Muscle layer of colon (tissue), 2 donors: ENCODE data around the gene CSNK2B.

Source experiments
- H3K27ac ChIP-seq: one replicate; pipeline ENCODE4 v1.7.0; 2013; ENCODE audit warnings: low read depth, mild to moderate bottlenecking, low read length, moderate library complexity
- H3K27me3 ChIP-seq, 2 donors: one replicate each; pipeline ENCODE4 v1.7.0; 2013; ENCODE audit warnings: low read length in 2 of 2, mild to moderate bottlenecking in 2 of 2; ENCODE audit not compliant: insufficient read depth in 2 of 2, control insufficient read depth in 1 of 2
- H3K36me3 ChIP-seq: one replicate; pipeline ENCODE4 v1.7.0; 2013; ENCODE audit warnings: mild to moderate bottlenecking, low read length; ENCODE audit not compliant: insufficient read depth
- H3K4me1 ChIP-seq: one replicate; pipeline ENCODE4 v1.7.0; 2013; ENCODE audit warnings: mild to moderate bottlenecking, low read length; ENCODE audit not compliant: insufficient read depth
- H3K4me3 ChIP-seq, 2 donors: one replicate each; pipeline ENCODE4 v1.7.0; 2013; ENCODE audit warnings: low read length in 2 of 2, low read depth in 1 of 2, mild to moderate bottlenecking in 1 of 2, moderate library complexity in 1 of 2
- H3K9ac ChIP-seq: one replicate; pipeline ENCODE4 v1.7.0; 2013; ENCODE audit warnings: low read length
- H3K9me3 ChIP-seq: one replicate; pipeline ENCODE4 v1.7.0; 2013; ENCODE audit warnings: mild to moderate bottlenecking, low read length
- donor health status: abdominal sarcoma.
- donor health status: Adenocarcinoma of cecum.

CSNK2B gene

DNA sequence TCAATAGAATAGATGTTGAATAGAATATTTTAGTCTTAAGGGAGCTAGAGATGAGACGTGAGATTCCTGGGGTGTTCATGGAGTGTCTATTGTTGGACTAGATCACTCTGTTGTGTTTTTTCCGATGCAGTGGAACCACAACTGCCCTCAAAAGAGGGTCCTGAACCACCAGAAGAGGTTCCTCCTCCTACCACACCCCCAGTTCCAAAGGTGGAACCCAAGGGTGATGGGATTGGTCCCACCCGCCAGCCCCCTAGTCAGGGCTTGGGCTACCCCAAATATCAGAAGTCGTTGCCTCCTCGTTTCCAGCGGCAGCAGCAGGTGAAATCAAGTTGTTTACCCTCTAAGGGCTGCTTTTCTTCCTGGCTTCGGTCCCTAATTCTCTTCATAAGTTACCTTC, 36.9 kb upstream of the CSNK2B start:
- Histone ChIP-seq H3K4me1 (no peaks in the 10 kb centered on the region), H3K4me3 (no peak overlapping the region), H3K36me3 (peaks cover 96% of the 10 kb centered on the region), H3K27ac (no peak overlapping the region), H3K9ac (no peak overlapping the region), H3K9me3 (no peaks in the 10 kb centered on the region), H3K27me3 (no peaks in the 10 kb centered on the region)

DNA sequence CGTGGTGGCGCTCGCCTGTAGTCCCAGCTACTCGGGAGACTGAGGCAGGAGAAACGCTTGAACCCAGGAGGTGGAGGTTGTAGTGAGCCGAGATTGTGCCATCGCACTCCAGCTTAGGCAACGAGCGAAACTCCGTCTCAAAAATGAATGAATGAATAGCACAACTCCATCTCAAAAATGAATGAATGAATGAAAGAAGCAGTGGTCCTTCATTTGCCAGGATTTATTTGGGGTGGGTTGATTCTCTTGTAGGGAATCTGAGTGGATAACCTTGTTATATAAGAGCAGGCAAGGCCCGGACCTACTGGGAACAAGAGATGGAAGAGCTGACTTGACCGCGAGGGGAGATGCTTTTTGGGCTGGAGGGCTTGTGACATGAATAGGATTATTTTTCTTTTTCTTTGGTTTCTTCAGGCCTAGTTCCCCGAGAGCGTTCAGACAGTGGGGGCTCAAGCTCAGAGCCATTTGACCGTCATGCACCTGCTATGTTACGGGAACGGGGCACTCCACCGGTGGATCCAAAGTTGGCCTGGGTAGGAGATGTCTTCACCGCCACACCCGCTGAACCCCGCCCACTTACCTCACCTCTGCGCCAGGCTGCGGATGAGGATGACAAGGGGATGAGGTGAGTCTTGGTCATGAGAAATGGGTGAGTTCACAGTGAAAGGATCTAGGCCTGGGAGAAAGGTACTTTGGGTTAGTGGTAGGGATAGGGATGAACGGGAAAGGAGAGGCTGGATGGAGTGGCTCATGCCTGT, 35.5 kb upstream of the CSNK2B start:
- H3K27me3 ChIP-seq, result no peaks in the 10 kb centered on the region
- H3K9ac ChIP-seq, result no peak overlapping the region
- no peak overlapping the region for H3K4me3 ChIP-seq
- no peaks in the 10 kb centered on the region for H3K9me3 ChIP-seq
- no peak overlapping the region for H3K27ac ChIP-seq
- H3K4me1 ChIP-seq, result no peaks in the 10 kb centered on the region
- H3K36me3 ChIP-seq, result peaks cover 96% of the 10 kb centered on the region

GRCh38 chr6:31631209-31631608, 34.7 kb upstream of the CSNK2B start:
- H3K27me3 ChIP-seq, result no peaks in the 10 kb centered on the region
- no peaks in the 10 kb centered on the region for H3K9me3 ChIP-seq
- no peak overlapping the region for H3K27ac ChIP-seq
- H3K4me3 ChIP-seq, result no peak overlapping the region
- no peaks in the 10 kb centered on the region for H3K4me1 ChIP-seq
- no peak overlapping the region for H3K9ac ChIP-seq
- peaks cover 96% of the 10 kb centered on the region for H3K36me3 ChIP-seq

DNA sequence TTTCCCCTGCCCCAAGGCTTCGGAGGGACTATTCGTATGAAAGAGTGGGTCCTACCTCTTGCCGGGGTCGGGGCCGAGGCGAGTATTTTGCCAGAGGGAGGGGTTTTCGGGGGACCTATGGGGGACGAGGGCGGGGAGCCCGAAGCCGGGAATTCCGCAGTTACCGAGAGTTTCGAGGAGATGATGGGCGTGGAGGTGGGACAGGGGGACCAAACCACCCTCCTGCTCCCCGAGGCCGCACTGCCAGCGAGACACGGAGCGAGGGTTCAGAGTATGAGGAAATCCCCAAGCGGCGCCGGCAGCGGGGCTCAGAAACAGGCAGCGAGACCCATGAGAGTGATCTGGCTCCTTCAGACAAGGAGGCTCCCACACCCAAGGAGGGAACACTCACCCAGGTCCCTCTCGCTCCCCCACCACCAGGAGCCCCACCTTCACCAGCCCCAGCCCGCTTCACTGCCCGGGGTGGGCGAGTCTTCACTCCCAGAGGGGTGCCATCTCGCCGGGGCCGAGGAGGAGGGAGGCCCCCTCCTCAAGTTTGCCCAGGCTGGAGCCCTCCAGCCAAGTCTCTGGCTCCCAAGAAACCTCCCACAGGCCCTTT, 34.1 kb upstream of the CSNK2B start:
- Histone ChIP-seq H3K4me1 (no peaks in the 10 kb centered on the region), H3K9ac (no peak overlapping the region), H3K4me3 (no peak overlapping the region), H3K36me3 (peaks cover 96% of the 10 kb centered on the region), H3K27ac (no peak overlapping the region), H3K9me3 (no peaks in the 10 kb centered on the region), H3K27me3 (no peaks in the 10 kb centered on the region)

DNA sequence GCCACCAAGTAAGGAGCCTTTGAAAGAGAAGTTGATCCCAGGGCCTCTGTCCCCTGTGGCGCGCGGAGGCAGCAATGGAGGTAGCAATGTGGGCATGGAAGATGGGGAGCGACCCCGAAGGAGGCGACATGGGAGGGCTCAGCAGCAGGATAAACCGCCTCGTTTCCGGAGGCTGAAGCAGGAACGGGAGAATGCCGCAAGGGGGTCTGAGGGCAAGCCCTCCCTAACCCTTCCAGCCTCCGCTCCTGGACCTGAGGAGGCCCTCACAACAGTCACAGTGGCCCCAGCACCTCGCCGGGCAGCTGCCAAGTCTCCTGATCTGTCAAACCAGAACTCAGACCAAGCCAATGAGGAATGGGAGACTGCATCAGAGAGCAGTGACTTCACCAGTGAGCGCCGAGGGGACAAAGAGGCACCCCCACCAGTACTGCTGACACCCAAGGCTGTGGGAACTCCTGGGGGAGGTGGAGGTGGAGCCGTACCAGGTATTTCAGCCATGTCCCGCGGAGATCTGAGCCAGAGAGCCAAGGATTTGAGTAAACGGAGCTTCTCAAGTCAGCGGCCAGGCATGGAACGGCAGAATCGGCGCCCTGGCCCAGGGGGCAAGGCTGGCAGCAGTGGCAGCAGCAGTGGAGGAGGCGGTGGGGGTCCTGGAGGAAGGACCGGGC, 33.5 kb upstream of the CSNK2B start:
- H3K4me1 ChIP-seq, result no peaks in the 10 kb centered on the region
- no peaks in the 10 kb centered on the region for H3K27me3 ChIP-seq
- peaks cover 96% of the 10 kb centered on the region for H3K36me3 ChIP-seq
- H3K27ac ChIP-seq, result no peak overlapping the region
- H3K9ac ChIP-seq, result no peak overlapping the region
- no peaks in the 10 kb centered on the region for H3K9me3 ChIP-seq
- no peak overlapping the region for H3K4me3 ChIP-seq

GRCh38 chr6:31633447-31633846, 32.4 kb upstream of the CSNK2B start:
- H3K27me3 ChIP-seq, result no peaks in the 10 kb centered on the region
- H3K27ac ChIP-seq, result no peak overlapping the region
- H3K9ac ChIP-seq, result no peak overlapping the region
- H3K36me3 ChIP-seq, result peaks cover 93% of the 10 kb centered on the region
- no peaks in the 10 kb centered on the region for H3K9me3 ChIP-seq
- H3K4me3 ChIP-seq, result no peak overlapping the region
- no peaks in the 10 kb centered on the region for H3K4me1 ChIP-seq

- Histone ChIP-seq H3K36me3 (peaks cover 92% of the 10 kb centered on the region), H3K27me3 (no peaks in the 10 kb centered on the region), H3K4me3 (no peak overlapping the region), H3K9ac (no peak overlapping the region), H3K4me1 (no peaks in the 10 kb centered on the region), H3K27ac (no peak overlapping the region), H3K9me3 (no peaks in the 10 kb centered on the region)
Measured at GRCh38 chr6:31634131-31634530, 31.7 kb upstream of the CSNK2B start.

DNA sequence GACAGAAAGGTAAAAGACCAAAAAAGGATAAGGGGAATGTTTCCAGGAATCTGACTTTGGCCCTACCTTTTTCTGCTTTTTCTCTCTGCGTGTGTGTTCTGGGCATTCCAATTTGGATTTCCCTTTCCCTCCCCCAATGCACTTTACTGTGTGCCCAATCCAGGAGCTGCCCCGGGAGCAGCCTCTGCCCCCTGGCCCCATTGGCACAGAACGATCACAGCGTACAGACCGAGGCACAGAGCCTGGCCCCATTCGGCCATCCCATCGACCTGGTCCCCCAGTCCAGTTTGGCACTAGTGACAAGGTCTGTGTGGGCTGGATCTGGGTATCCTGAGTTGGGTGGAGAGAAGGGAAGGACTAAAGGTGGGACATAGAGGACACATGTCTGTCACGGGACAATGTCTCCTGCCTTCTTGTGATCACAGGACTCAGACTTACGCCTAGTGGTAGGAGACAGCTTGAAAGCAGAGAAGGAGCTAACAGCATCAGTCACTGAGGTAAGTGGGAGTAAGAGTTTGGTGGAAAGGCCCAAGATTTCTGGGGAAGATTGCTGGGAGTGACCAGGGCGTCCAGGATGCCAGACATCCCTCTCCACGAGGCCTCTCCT, 30.8 kb upstream of the CSNK2B start:
- H3K9ac ChIP-seq, result no peak overlapping the region
- H3K36me3 ChIP-seq, result peaks cover 90% of the 10 kb centered on the region
- no peak overlapping the region for H3K4me3 ChIP-seq
- no peaks in the 10 kb centered on the region for H3K27me3 ChIP-seq
- H3K9me3 ChIP-seq, result no peaks in the 10 kb centered on the region
- H3K4me1 ChIP-seq, result no peaks in the 10 kb centered on the region
- H3K27ac ChIP-seq, result no peak overlapping the region

DNA sequence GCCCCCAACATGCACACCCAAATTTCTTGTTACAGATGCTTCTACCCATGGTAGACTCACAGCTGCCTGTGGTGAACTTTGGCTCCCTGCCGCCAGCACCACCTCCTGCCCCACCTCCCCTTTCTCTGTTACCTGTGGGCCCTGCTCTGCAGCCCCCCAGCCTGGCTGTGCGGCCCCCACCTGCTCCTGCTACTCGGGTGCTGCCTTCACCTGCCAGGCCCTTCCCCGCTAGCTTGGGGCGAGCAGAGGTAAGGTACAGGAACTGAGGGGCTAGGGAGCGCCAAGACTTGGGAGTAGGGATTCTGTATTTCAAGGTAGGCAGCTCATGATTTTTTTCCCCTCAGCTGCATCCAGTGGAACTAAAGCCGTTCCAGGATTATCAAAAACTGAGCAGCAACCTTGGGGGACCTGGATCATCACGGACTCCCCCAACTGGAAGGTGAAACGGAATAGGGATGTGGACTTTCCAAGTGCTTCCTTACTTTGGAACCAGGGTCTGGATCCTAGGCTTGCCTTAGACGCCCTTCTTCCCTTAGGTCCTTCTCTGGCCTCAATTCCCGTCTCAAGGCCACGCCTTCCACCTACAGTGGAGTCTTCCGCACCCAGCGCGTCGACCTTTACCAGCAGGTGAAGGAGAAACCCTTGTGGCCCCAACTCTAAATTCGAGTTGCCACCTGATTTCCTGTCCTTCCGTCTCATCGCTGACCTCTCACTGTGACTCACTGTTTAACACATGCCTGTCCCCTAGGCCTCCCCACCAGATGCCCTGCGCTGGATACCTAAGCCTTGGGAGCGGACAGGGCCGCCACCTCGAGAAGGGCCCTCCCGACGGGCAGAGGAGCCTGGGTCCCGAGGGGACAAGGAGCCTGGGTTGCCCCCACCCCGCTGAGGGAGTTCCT, 28.9 kb upstream of the CSNK2B start:
- H3K27ac ChIP-seq, result no peak overlapping the region
- no peak overlapping the region for H3K9ac ChIP-seq
- H3K9me3 ChIP-seq, result no peaks in the 10 kb centered on the region
- no peak overlapping the region for H3K4me3 ChIP-seq
- no peaks in the 10 kb centered on the region for H3K27me3 ChIP-seq
- peaks cover 91% of the 10 kb centered on the region for H3K36me3 ChIP-seq
- H3K4me1 ChIP-seq, result no peaks in the 10 kb centered on the region

DNA sequence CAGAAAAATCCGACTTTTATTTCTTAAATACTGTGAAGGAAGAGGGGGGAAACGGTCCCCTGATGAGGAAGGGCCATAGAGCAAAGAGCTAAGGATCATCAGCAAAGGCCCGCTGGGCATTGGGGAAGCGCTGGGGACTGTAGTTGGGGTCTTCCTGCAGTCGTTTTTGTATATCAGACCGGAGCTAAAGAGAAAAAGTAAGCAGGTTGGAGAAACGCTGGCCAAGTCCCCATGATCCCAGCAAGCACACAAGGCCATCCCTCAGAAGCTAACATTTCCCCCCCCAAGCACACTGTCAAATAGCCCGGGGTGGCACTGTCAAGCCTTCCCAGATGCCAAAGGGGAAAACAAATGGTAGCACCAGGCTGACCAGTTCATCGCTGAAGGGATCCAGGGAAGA, 26.8 kb upstream of the CSNK2B start:
- no peak overlapping the region for H3K27ac ChIP-seq
- H3K9me3 ChIP-seq, result no peaks in the 10 kb centered on the region
- peaks cover 88% of the 10 kb centered on the region for H3K36me3 ChIP-seq
- no peak overlapping the region for H3K4me3 ChIP-seq
- H3K9ac ChIP-seq, result no peak overlapping the region
- H3K27me3 ChIP-seq, result no peaks in the 10 kb centered on the region
- no peaks in the 10 kb centered on the region for H3K4me1 ChIP-seq

GRCh38 chr6:31639449-31639861, 26.4 kb upstream of the CSNK2B start:
- Histone ChIP-seq H3K4me3 (no peak overlapping the region), H3K27ac (no peak overlapping the region)

More at GRCh38 chr6:31639449-31639861, 26.4 kb upstream of the CSNK2B start:
- Histone ChIP-seq H3K27me3 (no peaks in the 10 kb centered on the region), H3K9ac (no peak overlapping the region), H3K4me1 (no peaks in the 10 kb centered on the region), H3K9me3 (no peaks in the 10 kb centered on the region), H3K36me3 (peaks cover 88% of the 10 kb centered on the region)
